ENCODE results near the gene OR2F2. TPM values are rescaled to one million over a fixed set of nuclear protein-coding genes. Genes with fewer than 3 reads are reported as not detected.

Gene OR2F2
- total RNA-seq, 3 donors from 2014 or later: not detected

DNA sequence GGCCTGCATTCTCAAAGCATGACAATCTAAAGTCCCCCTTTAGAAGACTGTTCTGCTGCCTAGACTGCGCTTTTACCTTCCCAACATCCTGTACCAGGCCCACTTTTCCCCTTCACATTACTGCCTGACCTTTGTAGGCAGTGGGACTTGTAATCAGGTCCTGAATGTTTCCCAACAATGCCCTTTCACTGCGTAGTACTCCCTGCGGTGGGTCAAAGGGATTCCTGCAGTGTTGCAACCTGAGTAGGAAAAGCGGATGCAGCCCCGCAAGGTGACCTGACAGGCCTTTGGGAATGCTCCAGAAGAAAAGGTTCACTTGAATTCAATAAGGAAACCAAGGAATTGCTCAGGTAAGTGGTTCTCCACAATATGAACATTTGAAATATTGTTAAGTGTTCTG is 28.1 kb upstream of the OR2F2 start:
- DNase-seq: no peak

DNA sequence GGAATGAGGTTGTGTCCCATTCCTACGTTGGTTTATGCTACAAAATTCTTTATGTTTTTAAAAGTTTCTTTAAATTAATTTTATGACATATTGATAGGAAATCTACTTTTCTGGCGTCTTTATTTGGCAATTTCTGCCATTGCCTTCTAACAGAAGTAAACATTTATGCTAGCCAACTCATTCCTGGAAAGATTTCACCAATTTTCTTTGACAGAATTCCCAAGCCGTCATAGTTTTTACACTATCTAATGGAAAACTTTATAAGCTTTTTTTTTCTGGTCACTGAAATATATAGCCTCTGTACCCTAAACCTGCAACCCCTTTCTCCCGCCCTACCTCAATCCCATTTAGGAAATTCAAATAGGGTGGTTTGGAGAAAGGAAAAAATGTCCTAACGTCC is 26.9 kb upstream of the OR2F2 start:
- Histone ChIP-seq H3K4me3 (no peak overlapping the region), H3K4me1 (ENCODE audit: low read depth) (no peaks in the 10 kb centered on the region), H3K9me3 (no peaks in the 10 kb centered on the region), H3K36me3 (ENCODE audit: low read depth) (no peaks in the 10 kb centered on the region)
- intact Hi-C loops (cut with DNase I, micrococcal nuclease): no loop called here
- TF ChIP-seq, protein P1, sequence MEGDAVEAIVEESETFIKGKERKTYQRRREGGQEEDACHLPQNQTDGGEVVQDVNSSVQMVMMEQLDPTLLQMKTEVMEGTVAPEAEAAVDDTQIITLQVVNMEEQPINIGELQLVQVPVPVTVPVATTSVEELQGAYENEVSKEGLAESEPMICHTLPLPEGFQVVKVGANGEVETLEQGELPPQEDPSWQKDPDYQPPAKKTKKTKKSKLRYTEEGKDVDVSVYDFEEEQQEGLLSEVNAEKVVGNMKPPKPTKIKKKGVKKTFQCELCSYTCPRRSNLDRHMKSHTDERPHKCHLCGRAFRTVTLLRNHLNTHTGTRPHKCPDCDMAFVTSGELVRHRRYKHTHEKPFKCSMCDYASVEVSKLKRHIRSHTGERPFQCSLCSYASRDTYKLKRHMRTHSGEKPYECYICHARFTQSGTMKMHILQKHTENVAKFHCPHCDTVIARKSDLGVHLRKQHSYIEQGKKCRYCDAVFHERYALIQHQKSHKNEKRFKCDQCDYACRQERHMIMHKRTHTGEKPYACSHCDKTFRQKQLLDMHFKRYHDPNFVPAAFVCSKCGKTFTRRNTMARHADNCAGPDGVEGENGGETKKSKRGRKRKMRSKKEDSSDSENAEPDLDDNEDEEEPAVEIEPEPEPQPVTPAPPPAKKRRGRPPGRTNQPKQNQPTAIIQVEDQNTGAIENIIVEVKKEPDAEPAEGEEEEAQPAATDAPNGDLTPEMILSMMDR (IDR thresholded peaks at IDR 0.05): no peak
- ATAC-seq (no peak), DNase-seq (no peak)

More for the DNA sequence above, 28.1 kb upstream of the OR2F2 start:
- Histone ChIP-seq H3K4me1 (ENCODE audit: low read depth) (no peaks in the 10 kb centered on the region), H3K4me3 (no peak overlapping the region), H3K36me3 (ENCODE audit: low read depth) (no peaks in the 10 kb centered on the region), H3K9me3 (no peaks in the 10 kb centered on the region)
- no peak for ATAC-seq
- intact Hi-C loops (cut with DNase I, micrococcal nuclease): no loop called here
- TF ChIP-seq, protein P1 (IDR thresholded peaks at IDR 0.05): no peak

DNA sequence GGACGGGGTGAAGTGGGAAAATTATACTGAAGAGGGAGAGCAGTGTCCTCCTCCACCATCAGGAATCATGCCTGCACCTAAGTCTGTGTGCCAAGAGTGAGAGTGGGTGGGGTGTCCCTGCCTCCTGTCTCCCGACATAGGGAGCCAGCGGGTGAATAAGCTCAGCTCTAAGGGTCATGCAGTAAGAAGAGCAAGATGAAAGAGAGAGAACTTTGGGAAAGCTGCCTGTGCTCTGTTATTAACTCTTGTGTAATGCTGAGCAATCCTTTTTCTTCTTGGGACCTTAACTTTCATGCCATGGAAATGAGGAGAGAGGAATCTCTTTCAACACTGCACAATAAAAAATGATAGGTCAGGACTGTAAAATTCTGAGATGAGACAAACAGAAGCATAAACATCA is 25.2 kb upstream of the OR2F2 start:
- no peaks in the 10 kb centered on the region for H3K4me1 ChIP-seq (ENCODE audit: low read depth)
- intact Hi-C loops (cut with DNase I, micrococcal nuclease): no loop called here
- H3K36me3 ChIP-seq (ENCODE audit: low read depth): no peaks in the 10 kb centered on the region
- TF ChIP-seq, protein P1 (IDR thresholded peaks at IDR 0.05): no peak
- ATAC-seq: no peak
- H3K9me3 ChIP-seq: no peaks in the 10 kb centered on the region
- H3K4me3 ChIP-seq: no peak overlapping the region
- DNase-seq: no peak

DNA sequence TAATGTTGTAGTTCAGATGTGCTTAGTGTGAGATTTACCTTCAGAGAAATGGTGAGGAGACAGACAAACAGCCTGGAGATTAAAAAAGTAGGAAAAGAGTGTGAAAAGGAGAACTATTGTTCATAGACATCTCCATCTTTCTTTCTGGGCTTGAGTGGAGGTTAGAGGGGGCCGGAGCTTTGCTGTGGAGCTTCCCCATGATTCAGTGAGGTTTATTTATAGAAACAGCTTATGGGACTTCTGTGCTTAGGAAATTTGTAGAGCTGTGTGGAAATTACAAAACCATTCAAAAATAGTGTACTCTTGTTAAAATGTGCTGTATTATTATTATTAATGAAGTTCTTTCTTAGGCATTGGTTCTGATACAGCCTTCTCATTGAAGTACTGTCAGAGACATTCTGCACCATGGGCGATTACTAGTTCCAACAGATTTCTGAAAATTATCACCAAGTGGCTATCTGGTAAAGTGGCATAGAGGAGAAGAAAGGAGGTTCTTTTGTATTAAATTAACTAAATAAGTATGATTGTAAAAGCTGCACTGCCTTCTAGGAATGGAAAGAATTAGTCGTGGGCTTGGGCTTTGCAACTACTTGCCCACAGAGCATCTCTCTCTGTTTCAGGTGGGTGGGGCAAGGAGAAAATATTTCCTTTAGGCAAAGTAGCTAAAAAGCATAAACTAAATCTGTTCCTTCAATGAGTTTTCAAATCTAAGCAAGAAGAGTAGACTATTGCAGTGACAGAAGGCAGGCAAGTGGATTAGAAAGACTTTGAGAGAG is 24.4 kb upstream of the OR2F2 start:
- intact Hi-C loops (cut with DNase I, micrococcal nuclease): no loop called here
- TF ChIP-seq, protein P1 (IDR thresholded peaks at IDR 0.05): no peak
- no peaks in the 10 kb centered on the region for H3K36me3 ChIP-seq (ENCODE audit: low read depth)
- ATAC-seq (no peak), DNase-seq (no peak)
- no peak overlapping the region for H3K4me3 ChIP-seq
- H3K4me1 ChIP-seq (ENCODE audit: low read depth): no peaks in the 10 kb centered on the region
- H3K9me3 ChIP-seq: no peaks in the 10 kb centered on the region

DNA sequence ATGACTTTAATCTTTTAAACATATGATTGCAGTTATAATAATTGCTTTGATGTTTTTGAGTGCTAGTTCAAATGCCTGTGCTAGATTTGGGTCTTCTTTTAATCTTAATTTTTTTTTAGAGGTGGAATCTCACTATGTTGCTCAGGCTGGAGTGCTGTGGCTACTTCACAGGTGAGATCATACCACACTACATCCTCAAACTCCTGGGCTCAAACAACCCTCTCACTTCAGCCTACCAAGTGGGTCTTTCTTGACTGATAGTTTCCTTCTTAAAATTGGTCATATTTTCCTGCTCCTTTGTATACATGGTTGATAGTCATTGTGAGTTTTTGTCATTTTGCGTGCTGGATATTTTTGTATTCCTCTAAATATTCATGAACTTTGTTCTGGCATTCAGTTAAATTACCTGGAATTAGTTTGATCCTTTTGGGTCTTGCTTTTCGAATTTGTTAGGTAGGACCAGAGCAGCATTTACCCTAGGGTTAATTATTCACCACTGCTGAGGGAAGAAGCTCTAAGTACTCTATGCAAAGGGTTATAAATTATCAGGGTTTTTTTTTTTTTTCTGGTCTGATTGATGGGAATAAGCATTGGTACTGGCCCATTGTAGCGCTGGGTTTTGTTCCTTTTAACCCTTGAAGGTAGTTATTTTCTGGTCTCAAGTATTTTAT is 21.0 kb upstream of the OR2F2 start:
- intact Hi-C loops (cut with DNase I, micrococcal nuclease): no loop called here
- Histone ChIP-seq H3K9me3 (no peaks in the 10 kb centered on the region), H3K36me3 (ENCODE audit: low read depth) (no peaks in the 10 kb centered on the region), H3K4me3 (no peak overlapping the region), H3K4me1 (ENCODE audit: low read depth) (no peaks in the 10 kb centered on the region)
- ATAC-seq: no peak
- no peak for DNase-seq
- TF ChIP-seq, protein P1 (IDR thresholded peaks at IDR 0.05): no peak

Data from mucosa of descending colon (tissue), 3 donors.